ENCODE results near the gene NELFB.
"Not testable (repeated sequence)": the region's sequence is repeated elsewhere in the genome, so short reads cannot be mapped to it uniquely, and the experiment has no call there.

The NELFB gene

GRCh38 chr9:137262173-137262908, 7.2 kb downstream of the NELFB start:
- not testable (repeated sequence) for H3K9me3 ChIP-seq (ENCODE audit: low read length); H3F3A ChIP-seq (ENCODE audit: insufficient read depth, low read length); H3K27ac ChIP-seq (ENCODE audit: low read depth, low read length, poor library complexity, severe bottlenecking); H3K9ac ChIP-seq (ENCODE audit: low read length); H3K4me3 ChIP-seq (ENCODE audit: low read depth, low read length, poor library complexity, severe bottlenecking); H3K4me1 ChIP-seq (ENCODE audit: insufficient read depth, low read length, severe bottlenecking); H2AFZ ChIP-seq (ENCODE audit: low read length); H3K9me2 ChIP-seq (ENCODE audit: low read depth, low read length); H3K27me3 ChIP-seq (ENCODE audit: insufficient read depth, low read length); H3K4me2 ChIP-seq (ENCODE audit: low read length); H3K79me2 ChIP-seq (ENCODE audit: insufficient read depth, low read length); H4K20me1 ChIP-seq (ENCODE audit: insufficient read depth, low read length)
- H3K36me3 ChIP-seq (ENCODE audit: insufficient read depth, low read length), result peaks cover 30% of the 10 kb centered on the region
- peak; percentile 40; the same call in 1 of the 2 replicates for TF ChIP-seq CTCF (IDR thresholded peaks at IDR 0.05; ENCODE audit: low read length)

- peaks cover 13% of the 10 kb centered on the region for H3K4me1 ChIP-seq (ENCODE audit: insufficient read depth, low read length, severe bottlenecking)
- H3K27ac ChIP-seq (ENCODE audit: low read depth, low read length, poor library complexity, severe bottlenecking), result no peak overlapping the region
- H3K27me3 ChIP-seq (ENCODE audit: insufficient read depth, low read length), result no peaks in the 10 kb centered on the region
- no peak overlapping the region for H3K4me2 ChIP-seq (ENCODE audit: low read length)
- no peaks in the 10 kb centered on the region for H3K9me2 ChIP-seq (ENCODE audit: low read depth, low read length)
- H3K9ac ChIP-seq (ENCODE audit: low read length), result no peak overlapping the region
- H3K36me3 ChIP-seq (ENCODE audit: insufficient read depth, low read length), result peaks cover 36% of the 10 kb centered on the region
- no peaks in the 10 kb centered on the region for H3K79me2 ChIP-seq (ENCODE audit: insufficient read depth, low read length)
- H2AFZ ChIP-seq (ENCODE audit: low read length), result no peak overlapping the region
- H3K9me3 ChIP-seq (ENCODE audit: low read length), result no peaks in the 10 kb centered on the region
- no peaks in the 10 kb centered on the region for H3F3A ChIP-seq (ENCODE audit: insufficient read depth, low read length)
- no peak overlapping the region for H3K4me3 ChIP-seq (ENCODE audit: low read depth, low read length, poor library complexity, severe bottlenecking)
- TF ChIP-seq EZH2 (IDR thresholded peaks at IDR 0.05; ENCODE audit: borderline replicate concordance, low read length) (no peak), CTCF (IDR thresholded peaks at IDR 0.05; ENCODE audit: low read length) (no peak)
- H4K20me1 ChIP-seq (ENCODE audit: insufficient read depth, low read length), result no peaks in the 10 kb centered on the region
Measured at GRCh38 chr9:137262909-137263285, 7.8 kb downstream of the NELFB start.

- Histone ChIP-seq H3K36me3 (ENCODE audit: insufficient read depth, low read length) (peaks cover 36% of the 10 kb centered on the region), H3K27ac (ENCODE audit: low read depth, low read length, poor library complexity, severe bottlenecking) (no peak overlapping the region), H3K4me1 (ENCODE audit: insufficient read depth, low read length, severe bottlenecking) (peaks cover 20% of the 10 kb centered on the region), H4K20me1 (ENCODE audit: insufficient read depth, low read length) (no peaks in the 10 kb centered on the region), H3K9me3 (ENCODE audit: low read length) (no peaks in the 10 kb centered on the region), H3K79me2 (ENCODE audit: insufficient read depth, low read length) (no peaks in the 10 kb centered on the region), H2AFZ (ENCODE audit: low read length) (no peak overlapping the region), H3K9ac (ENCODE audit: low read length) (no peak overlapping the region), H3K4me3 (ENCODE audit: low read depth, low read length, poor library complexity, severe bottlenecking) (no peak overlapping the region), H3K9me2 (ENCODE audit: low read depth, low read length) (no peaks in the 10 kb centered on the region), H3K4me2 (ENCODE audit: low read length) (no peak overlapping the region), H3K27me3 (ENCODE audit: insufficient read depth, low read length) (no peaks in the 10 kb centered on the region), H3F3A (ENCODE audit: insufficient read depth, low read length) (no peaks in the 10 kb centered on the region)
- TF ChIP-seq CTCF (IDR thresholded peaks at IDR 0.05; ENCODE audit: low read length) (no peak), EZH2 (IDR thresholded peaks at IDR 0.05; ENCODE audit: borderline replicate concordance, low read length) (no peak)
Measured at GRCh38 chr9:137263506-137263905, 8.4 kb downstream of the NELFB start.

Measured in OCI-LY1 (cell line).